ENCODE results near the gene LRPAP1. TPM values are rescaled to one million over a fixed set of nuclear protein-coding genes. Genes with fewer than 3 reads are reported as not detected.
"Not testable (repeated sequence)": the region's sequence is repeated elsewhere in the genome, so short reads cannot be mapped to it uniquely, and the experiment has no call there.

LRPAP1 gene
- polyA plus RNA-seq, 3 donors = 34.9 to 176 (median 140) TPM

DNA sequence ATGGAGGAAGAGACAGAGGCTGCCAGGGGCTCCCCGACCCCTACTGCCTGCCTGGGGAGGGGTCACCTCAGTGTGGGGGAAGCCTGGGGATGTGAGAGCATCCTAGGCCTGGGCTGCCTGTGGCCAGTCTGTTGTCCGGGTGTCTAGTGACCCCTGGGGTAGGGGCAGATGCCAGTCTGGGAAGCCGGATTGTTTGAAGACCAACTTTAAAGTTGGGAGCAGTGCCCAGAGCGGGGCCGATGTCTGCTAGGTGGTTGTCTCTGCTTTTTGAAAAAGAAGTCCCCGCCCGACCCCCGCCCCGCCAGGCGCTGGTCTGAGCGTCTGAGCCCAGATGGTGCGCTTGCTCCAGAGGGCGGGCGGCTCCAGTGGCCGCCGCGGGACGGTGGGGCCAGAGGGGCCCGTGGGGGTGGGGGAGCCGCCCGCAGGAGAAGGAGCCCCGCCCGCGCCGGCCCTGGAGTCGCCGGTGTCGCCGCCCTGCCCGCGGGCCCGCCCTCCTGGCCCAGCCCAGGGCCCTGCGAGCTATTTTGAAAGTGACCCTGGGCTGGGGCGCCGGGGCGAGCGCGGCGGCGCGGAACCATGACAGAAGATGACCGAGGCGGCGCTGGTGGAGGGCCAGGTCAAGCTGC is 69.3 kb downstream of the LRPAP1 start, which contains the start of gene DOK7:
Gene DOK7 (plus strand): TSS at position 517 of the 626 bp plus-strand sequence. CDS start 70 bp downstream, at position 587.
- 6 to 11% (median 8%) methylated on average over 29 to 44 of the region's 44 CpGs for WGBS, 3 donors
- H3K27ac ChIP-seq (ENCODE audit: low read depth, low read length) = no peak within 1 kb of the TSS

- 50 to 85% (median 79%) methylated on average over 10 of the region's 10 CpGs for WGBS, 3 donors
- no peak overlapping the region for H3K27ac ChIP-seq (ENCODE audit: low read depth, low read length)
Observed at GRCh38 chr4:3462321-3462789, 69.9 kb downstream of the LRPAP1 start.

DNA sequence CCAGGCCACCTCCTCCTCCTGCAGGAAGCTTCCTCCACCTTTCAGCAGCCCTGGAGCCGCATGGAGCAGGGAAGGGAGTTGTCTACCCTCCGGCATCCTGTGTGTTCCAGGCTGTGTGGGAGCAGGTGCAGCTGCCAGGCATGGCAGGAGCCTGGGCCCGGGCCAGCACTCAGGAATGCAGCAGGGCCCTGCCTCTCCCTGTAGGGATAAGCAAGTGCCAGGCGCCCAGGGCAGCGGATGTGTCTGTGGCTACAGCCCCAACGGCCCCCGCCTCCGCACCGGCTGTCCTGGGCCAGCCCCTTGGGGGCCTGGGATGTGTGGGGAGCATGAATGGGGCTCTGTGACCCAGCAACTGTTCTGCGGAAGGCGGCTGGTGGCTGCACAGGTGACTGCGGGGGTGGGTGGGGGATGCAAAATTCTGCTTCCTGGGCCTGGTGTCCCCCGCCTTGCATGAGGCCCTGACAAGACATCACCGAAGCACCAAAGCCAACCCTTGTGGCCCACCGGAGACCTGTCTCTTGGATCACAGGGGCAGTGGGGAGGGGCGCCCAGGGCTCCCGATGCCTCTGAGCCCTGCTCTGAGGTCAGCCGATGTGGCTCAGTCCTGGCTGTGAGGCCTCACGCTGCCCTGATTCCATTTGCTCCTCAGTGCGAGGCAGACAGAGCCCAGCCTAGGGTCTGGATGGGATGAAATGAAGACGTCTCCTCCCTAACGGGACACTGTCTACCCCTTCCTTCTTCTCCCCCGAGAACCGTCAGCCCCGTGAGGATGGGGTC is 70.5 kb downstream of the LRPAP1 start:
- no peak overlapping the region for H3K27ac ChIP-seq (ENCODE audit: low read depth, low read length)

GRCh38 chr4:3460926-3461325 is 71.3 kb downstream of the LRPAP1 start:
- WGBS, 3 donors = 80 to 87% (median 85%) methylated on average over 5 of the region's 5 CpGs

More for the DNA sequence above, 70.5 kb downstream of the LRPAP1 start:
- WGBS, 3 donors = 35 to 76% (median 73%) methylated on average over 23 to 25 of the region's 25 CpGs

DNA sequence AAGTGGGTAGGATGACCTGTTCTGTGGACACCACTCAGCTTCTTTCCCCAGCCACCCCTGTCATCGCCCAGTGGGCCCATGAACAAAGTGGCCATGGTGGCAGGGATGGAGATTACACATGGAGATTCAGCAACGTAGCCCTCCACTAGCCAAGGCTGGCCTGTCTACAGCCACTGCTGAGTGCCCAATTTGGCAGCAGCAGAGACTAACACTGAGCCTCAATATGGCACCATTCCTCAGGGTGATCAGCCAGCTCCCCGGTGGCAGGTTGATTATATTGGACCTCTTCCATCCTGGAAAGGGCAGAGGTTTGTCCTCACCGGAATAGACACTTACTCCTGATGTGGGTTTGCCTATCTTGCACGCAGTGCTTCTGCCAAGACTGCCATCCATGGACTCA is 73.1 kb downstream of the LRPAP1 start:
- 85 to 91% (median 87%) methylated on average over 5 of the region's 5 CpGs for WGBS, 3 donors
- H3K27ac ChIP-seq (ENCODE audit: low read depth, low read length) = not testable (repeated sequence)

More at GRCh38 chr4:3460926-3461325, 71.3 kb downstream of the LRPAP1 start:
- H3K27ac ChIP-seq (ENCODE audit: low read depth, low read length) = no peak overlapping the region

- 85 to 95% (median 87%) methylated on average over 6 of the region's 6 CpGs for WGBS, 3 donors
Observed at GRCh38 chr4:3458371-3458770, 73.9 kb downstream of the LRPAP1 start.

DNA sequence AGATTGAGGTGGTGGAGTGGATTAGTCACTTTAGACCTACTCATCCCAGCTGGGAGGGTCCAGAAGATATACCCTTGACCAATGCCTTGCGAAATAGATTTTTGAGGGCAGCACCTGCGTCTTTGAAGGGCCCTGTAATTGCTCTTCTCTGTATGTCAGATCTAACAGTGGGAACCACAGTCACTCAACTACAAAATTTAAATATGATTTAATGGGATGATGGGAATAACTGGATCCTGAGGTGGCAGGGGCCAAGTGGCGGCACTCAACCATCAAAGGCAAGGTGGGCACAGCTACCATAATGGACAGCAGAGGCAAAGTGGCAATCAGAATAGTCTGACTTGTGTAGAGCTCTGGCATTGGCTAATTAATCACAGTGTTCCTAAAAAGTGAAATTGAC is 76.6 kb downstream of the LRPAP1 start:
- WGBS, 3 donors = 87 to 91% (median 90%) methylated on average over 3 of the region's 3 CpGs
- not testable (repeated sequence) for H3K27ac ChIP-seq (ENCODE audit: low read depth, low read length)

More at GRCh38 chr4:3458371-3458770, 73.9 kb downstream of the LRPAP1 start:
- no peak overlapping the region for H3K27ac ChIP-seq (ENCODE audit: low read depth, low read length)

Other genes starting within 250 kb of the LRPAP1 start
- gene RGS12, start 239.4 kb downstream of the LRPAP1 start, polyA plus RNA-seq = 10 to 100 TPM in 2 of 3 donors, 1 to 10 TPM in 1; 6.9 to 16.6 (median 16.3) TPM
- under 1 TPM in 2 of 3 donors, not detected in 1; 0.24 to 0.46 TPM for gene HGFAC, start 90.5 kb downstream of the LRPAP1 start, polyA plus RNA-seq
- gene DOK7, start 69.1 kb downstream of the LRPAP1 start, polyA plus RNA-seq = 1 to 10 TPM in 1 of 3 donors, under 1 TPM in 2; 0.11 to 2.1 (median 0.18) TPM
- gene ADRA2C, start 234.0 kb upstream of the LRPAP1 start, polyA plus RNA-seq = 1 to 10 TPM; 2.3 to 9.7 (median 8.4) TPM